ENCODE data around the gene TUBA1C. TPM values are rescaled to one million over a fixed set of nuclear protein-coding genes. Genes with fewer than 3 reads are reported as not detected.

Gene TUBA1C
- 372 and 1,859 TPM in 2 replicates for total RNA-seq

DNA sequence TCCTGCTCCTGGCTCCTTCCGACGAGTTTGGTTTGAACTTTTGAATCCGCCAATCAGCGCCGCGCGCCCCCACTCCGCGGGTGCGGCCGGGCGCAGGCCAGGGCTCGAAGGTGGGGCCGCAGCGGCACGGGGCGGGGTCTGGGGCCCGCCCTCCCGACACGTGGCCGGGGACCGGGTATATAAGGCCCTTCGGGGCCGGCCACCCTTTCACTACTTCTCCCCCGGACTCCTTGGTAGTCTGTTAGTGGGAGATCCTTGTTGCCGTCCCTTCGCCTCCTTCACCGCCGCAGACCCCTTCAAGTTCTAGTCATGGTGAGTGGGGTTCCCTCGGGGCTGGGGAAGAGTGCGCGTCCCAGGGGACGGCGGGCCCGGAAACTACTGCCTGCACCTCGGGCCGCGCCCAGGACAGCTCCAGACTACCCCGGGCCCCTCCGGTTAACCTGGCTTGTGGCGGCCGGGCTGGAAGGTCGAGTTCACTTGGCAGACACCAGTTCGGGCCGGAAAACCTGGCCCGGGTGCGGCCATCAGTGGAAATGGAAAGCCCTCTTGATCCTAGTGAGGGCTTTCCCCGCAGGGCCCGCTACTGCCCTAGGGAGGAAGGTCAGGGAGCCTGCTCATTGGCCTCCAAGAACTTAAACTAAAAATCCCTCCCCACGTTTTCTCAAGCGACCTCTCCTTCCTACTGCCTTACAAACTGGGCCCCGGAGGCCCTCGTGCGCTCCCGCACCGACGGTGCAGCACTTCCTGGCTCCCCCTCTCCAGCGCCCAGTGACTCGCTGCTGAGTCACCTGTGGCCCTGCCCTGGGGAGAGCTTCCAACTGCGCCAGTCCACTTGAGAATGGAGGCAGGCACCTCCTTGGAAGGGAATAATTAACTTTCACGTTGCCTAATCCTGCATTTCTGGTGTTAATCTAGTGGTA is at the start of gene TUBA1C:
Gene TUBA1C (plus strand): TSS at position 210 of the 920 bp plus-strand sequence. CDS start 100 bp downstream, at position 310.

DNA sequence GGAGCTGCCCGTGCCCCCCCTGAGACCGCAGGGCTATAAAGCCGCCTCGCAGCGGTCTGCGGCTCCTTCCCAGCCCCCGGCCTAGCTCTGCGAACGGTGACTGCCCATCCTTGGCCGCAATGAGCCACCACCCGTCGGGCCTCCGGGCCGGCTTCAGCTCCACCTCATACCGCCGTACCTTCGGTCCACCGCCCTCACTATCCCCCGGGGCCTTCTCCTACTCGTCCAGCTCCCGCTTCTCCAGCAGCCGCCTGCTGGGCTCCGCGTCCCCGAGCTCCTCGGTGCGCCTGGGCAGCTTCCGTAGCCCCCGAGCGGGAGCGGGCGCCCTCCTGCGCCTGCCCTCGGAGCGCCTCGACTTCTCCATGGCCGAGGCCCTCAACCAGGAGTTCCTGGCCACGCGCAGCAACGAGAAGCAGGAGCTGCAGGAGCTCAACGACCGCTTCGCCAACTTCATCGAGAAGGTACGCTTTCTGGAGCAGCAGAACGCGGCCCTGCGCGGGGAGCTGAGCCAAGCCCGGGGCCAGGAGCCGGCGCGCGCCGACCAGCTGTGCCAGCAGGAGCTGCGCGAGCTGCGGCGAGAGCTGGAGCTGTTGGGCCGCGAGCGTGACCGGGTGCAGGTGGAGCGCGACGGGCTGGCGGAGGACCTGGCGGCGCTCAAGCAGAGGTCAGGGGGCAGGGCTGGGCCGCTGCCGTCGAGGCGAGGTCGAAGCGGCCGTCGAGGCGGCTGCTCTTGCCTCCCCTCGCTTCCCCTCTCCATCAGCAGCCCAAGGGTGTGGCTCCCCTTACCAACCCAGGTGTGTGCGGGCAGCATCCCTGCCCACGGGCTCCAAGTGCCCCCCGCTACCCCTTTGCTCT is 30.4 kb downstream of the TUBA1C start, which contains the start of gene PRPH:
Gene PRPH (plus strand): TSS at position 66 of the 855 bp plus-strand sequence. CDS start 54 bp downstream, at position 120.

DNA sequence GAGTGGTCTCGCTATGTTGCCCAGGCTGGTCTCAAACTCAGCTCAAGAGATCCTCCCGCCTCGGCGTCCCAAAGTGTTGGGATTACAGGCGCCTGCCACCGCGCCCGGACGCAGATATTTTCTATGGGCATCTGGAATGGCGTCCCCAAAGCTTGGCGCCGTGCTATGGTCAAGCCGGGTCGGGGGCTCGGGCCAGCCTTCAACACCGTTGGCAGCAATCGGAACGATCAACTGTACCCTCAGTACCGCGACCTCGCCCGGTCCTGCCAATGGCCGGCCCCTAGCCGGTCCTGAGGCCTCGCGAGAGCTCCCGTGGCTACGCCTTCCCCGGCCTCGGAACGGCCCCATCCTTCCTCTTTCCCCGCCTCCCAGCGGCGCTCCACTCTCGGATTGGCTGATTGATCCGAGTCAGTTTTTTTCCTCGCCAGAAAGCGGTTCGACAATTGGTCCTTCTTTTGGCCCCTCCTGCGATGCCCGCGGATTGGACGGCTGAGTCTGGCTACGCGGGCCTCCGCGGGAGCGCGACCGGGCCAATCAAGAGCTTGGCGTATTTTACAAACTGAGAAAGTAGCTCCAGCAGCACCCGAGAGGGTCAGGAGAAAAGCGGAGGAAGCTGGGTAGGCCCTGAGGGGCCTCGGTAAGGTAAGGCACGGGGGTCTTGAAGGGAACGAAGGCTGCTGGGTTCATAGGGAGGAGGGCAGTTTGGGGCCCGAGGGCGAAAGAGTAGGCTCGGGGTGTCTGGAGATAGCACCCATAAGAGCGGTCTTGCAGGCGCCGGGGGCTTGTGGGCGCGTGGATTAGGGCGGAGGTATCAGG is 58.0 kb downstream of the TUBA1C start, which contains the start of gene TROAP:
Gene TROAP (plus strand): TSS at position 548 of the 816 bp plus-strand sequence. CDS start 354 bp downstream, outside the sequence.

Other genes with a start within 250 kb of the TUBA1C start
- 69.4 and 86.2 TPM in 2 replicates for gene PRKAG1, start 246.3 kb upstream of the TUBA1C start, total RNA-seq
- gene KMT2D, start 204.3 kb upstream of the TUBA1C start, total RNA-seq, result 42.5 and 43.3 TPM in 2 replicates
- 0.22 and 1.6 TPM in 2 replicates for gene RHEBL1, start 195.1 kb upstream of the TUBA1C start, total RNA-seq
- under 0.01 TPM in 2 replicates for gene DHH, start 170.3 kb upstream of the TUBA1C start, total RNA-seq
- gene LMBR1L, start 154.2 kb upstream of the TUBA1C start, total RNA-seq, result 60.3 and 72.0 TPM in 2 replicates
- gene TUBA1B, start 133.7 kb upstream of the TUBA1C start, total RNA-seq, result 336 and 3,581 TPM in 2 replicates
- 185 and 1,342 TPM in 2 replicates for gene TUBA1A, start 76.0 kb upstream of the TUBA1C start, total RNA-seq
- not detected in 2 replicates for gene PRPH, start 30.1 kb downstream of the TUBA1C start, total RNA-seq
- 0.44 and 23.9 TPM in 2 replicates for gene TROAP, start 58.2 kb downstream of the TUBA1C start, total RNA-seq
- under 0.01 and 0.14 TPM in 2 replicates for gene C1QL4, start 72.1 kb downstream of the TUBA1C start, total RNA-seq
- gene DNAJC22, start 81.8 kb downstream of the TUBA1C start, total RNA-seq, result 1.1 and 2.1 TPM in 2 replicates
- gene SPATS2, start 102.4 kb downstream of the TUBA1C start, total RNA-seq, result 27.4 and 54.0 TPM in 2 replicates